ENCODE data around the gene MUC6.

Gene MUC6

GRCh38 chr11:1006762-1007161 lies 29.8 kb downstream of the MUC6 start:
- no peaks in the 10 kb centered on the region for H3K4me1 ChIP-seq (ENCODE audit: control insufficient read depth, low read depth, low read length)
- H3K27ac ChIP-seq (ENCODE audit: low read length), result no peak overlapping the region
- no peak overlapping the region for H3K9ac ChIP-seq (ENCODE audit: low read length)
- peaks cover 53% of the 10 kb centered on the region for H3K36me3 ChIP-seq (ENCODE audit: control insufficient read depth, low read depth, low read length)
- H3K9me3 ChIP-seq (ENCODE audit: control insufficient read depth, low read depth, low read length), result no peaks in the 10 kb centered on the region
- H3K4me3 ChIP-seq (ENCODE audit: low read length), result no peak overlapping the region
- no peaks in the 10 kb centered on the region for H3K27me3 ChIP-seq (ENCODE audit: control insufficient read depth, insufficient read depth, low read length)

GRCh38 chr11:1005928-1006327 lies 30.6 kb downstream of the MUC6 start:
- H3K4me3 ChIP-seq (ENCODE audit: low read length), result no peak overlapping the region
- no peak overlapping the region for H3K27ac ChIP-seq (ENCODE audit: low read length)
- no peaks in the 10 kb centered on the region for H3K4me1 ChIP-seq (ENCODE audit: control insufficient read depth, low read depth, low read length)
- no peak overlapping the region for H3K9ac ChIP-seq (ENCODE audit: low read length)
- H3K36me3 ChIP-seq (ENCODE audit: control insufficient read depth, low read depth, low read length), result peaks cover 46% of the 10 kb centered on the region
- H3K9me3 ChIP-seq (ENCODE audit: control insufficient read depth, low read depth, low read length), result no peaks in the 10 kb centered on the region
- H3K27me3 ChIP-seq (ENCODE audit: control insufficient read depth, insufficient read depth, low read length), result no peaks in the 10 kb centered on the region

GRCh38 chr11:1003159-1003558 lies 33.4 kb downstream of the MUC6 start:
- H3K36me3 ChIP-seq (ENCODE audit: control insufficient read depth, low read depth, low read length), result peaks cover 32% of the 10 kb centered on the region
- no peak overlapping the region for H3K4me3 ChIP-seq (ENCODE audit: low read length)
- H3K27me3 ChIP-seq (ENCODE audit: control insufficient read depth, insufficient read depth, low read length), result no peaks in the 10 kb centered on the region
- no peak overlapping the region for H3K9ac ChIP-seq (ENCODE audit: low read length)
- no peaks in the 10 kb centered on the region for H3K4me1 ChIP-seq (ENCODE audit: control insufficient read depth, low read depth, low read length)
- H3K27ac ChIP-seq (ENCODE audit: low read length), result no peak overlapping the region
- H3K9me3 ChIP-seq (ENCODE audit: control insufficient read depth, low read depth, low read length), result no peaks in the 10 kb centered on the region

- no peaks in the 10 kb centered on the region for H3K27me3 ChIP-seq (ENCODE audit: control insufficient read depth, insufficient read depth, low read length)
- no peaks in the 10 kb centered on the region for H3K4me1 ChIP-seq (ENCODE audit: control insufficient read depth, low read depth, low read length)
- no peak overlapping the region for H3K4me3 ChIP-seq (ENCODE audit: low read length)
- peaks cover 32% of the 10 kb centered on the region for H3K36me3 ChIP-seq (ENCODE audit: control insufficient read depth, low read depth, low read length)
- no peak overlapping the region for H3K27ac ChIP-seq (ENCODE audit: low read length)
- no peaks in the 10 kb centered on the region for H3K9me3 ChIP-seq (ENCODE audit: control insufficient read depth, low read depth, low read length)
- H3K9ac ChIP-seq (ENCODE audit: low read length), result no peak overlapping the region
Observed at GRCh38 chr11:1002406-1002984, 34.0 kb downstream of the MUC6 start.

GRCh38 chr11:1001617-1002405 lies 34.7 kb downstream of the MUC6 start:
- H3K27ac ChIP-seq (ENCODE audit: low read length), result no peak overlapping the region
- no peak overlapping the region for H3K4me3 ChIP-seq (ENCODE audit: low read length)
- no peaks in the 10 kb centered on the region for H3K9me3 ChIP-seq (ENCODE audit: control insufficient read depth, low read depth, low read length)
- H3K36me3 ChIP-seq (ENCODE audit: control insufficient read depth, low read depth, low read length), result peaks cover 29% of the 10 kb centered on the region
- H3K27me3 ChIP-seq (ENCODE audit: control insufficient read depth, insufficient read depth, low read length), result no peaks in the 10 kb centered on the region
- H3K4me1 ChIP-seq (ENCODE audit: control insufficient read depth, low read depth, low read length), result no peaks in the 10 kb centered on the region
- no peak overlapping the region for H3K9ac ChIP-seq (ENCODE audit: low read length)

GRCh38 chr11:1000357-1001278 lies 35.9 kb downstream of the MUC6 start:
- Histone ChIP-seq H3K27me3 (ENCODE audit: control insufficient read depth, insufficient read depth, low read length) (no peaks in the 10 kb centered on the region), H3K27ac (ENCODE audit: low read length) (no peak overlapping the region), H3K4me1 (ENCODE audit: control insufficient read depth, low read depth, low read length) (no peaks in the 10 kb centered on the region), H3K9me3 (ENCODE audit: control insufficient read depth, low read depth, low read length) (no peaks in the 10 kb centered on the region), H3K36me3 (ENCODE audit: control insufficient read depth, low read depth, low read length) (peaks cover 26% of the 10 kb centered on the region), H3K4me3 (ENCODE audit: low read length) (no peak overlapping the region), H3K9ac (ENCODE audit: low read length) (no peak overlapping the region)

- Histone ChIP-seq H3K27ac (ENCODE audit: low read length) (no peak overlapping the region), H3K36me3 (ENCODE audit: control insufficient read depth, low read depth, low read length) (peaks cover 20% of the 10 kb centered on the region), H3K4me3 (ENCODE audit: low read length) (no peak overlapping the region)
Observed at GRCh38 chr11:999009-999408, 37.5 kb downstream of the MUC6 start.

GRCh38 chr11:997907-998306 lies 38.6 kb downstream of the MUC6 start:
- Histone ChIP-seq H3K4me3 (ENCODE audit: low read length) (no peak overlapping the region), H3K4me1 (ENCODE audit: control insufficient read depth, low read depth, low read length) (no peaks in the 10 kb centered on the region), H3K27ac (ENCODE audit: low read length) (no peak overlapping the region), H3K36me3 (ENCODE audit: control insufficient read depth, low read depth, low read length) (peaks cover 18% of the 10 kb centered on the region), H3K9me3 (ENCODE audit: control insufficient read depth, low read depth, low read length) (no peaks in the 10 kb centered on the region), H3K27me3 (ENCODE audit: control insufficient read depth, insufficient read depth, low read length) (no peaks in the 10 kb centered on the region), H3K9ac (ENCODE audit: low read length) (no peak overlapping the region)

More at GRCh38 chr11:999009-999408, 37.5 kb downstream of the MUC6 start:
- H3K9ac ChIP-seq (ENCODE audit: low read length), result no peak overlapping the region
- no peaks in the 10 kb centered on the region for H3K9me3 ChIP-seq (ENCODE audit: control insufficient read depth, low read depth, low read length)
- H3K27me3 ChIP-seq (ENCODE audit: control insufficient read depth, insufficient read depth, low read length), result no peaks in the 10 kb centered on the region
- no peaks in the 10 kb centered on the region for H3K4me1 ChIP-seq (ENCODE audit: control insufficient read depth, low read depth, low read length)

GRCh38 chr11:996681-997080 lies 39.8 kb downstream of the MUC6 start:
- Histone ChIP-seq H3K27me3 (ENCODE audit: control insufficient read depth, insufficient read depth, low read length) (no peaks in the 10 kb centered on the region), H3K4me3 (ENCODE audit: low read length) (no peak overlapping the region), H3K9ac (ENCODE audit: low read length) (no peak overlapping the region), H3K27ac (ENCODE audit: low read length) (no peak overlapping the region), H3K4me1 (ENCODE audit: control insufficient read depth, low read depth, low read length) (no peaks in the 10 kb centered on the region), H3K36me3 (ENCODE audit: control insufficient read depth, low read depth, low read length) (peaks cover 21% of the 10 kb centered on the region), H3K9me3 (ENCODE audit: control insufficient read depth, low read depth, low read length) (no peaks in the 10 kb centered on the region)

GRCh38 chr11:995752-996420 lies 40.6 kb downstream of the MUC6 start:
- Histone ChIP-seq H3K9me3 (ENCODE audit: control insufficient read depth, low read depth, low read length) (no peaks in the 10 kb centered on the region), H3K4me3 (ENCODE audit: low read length) (no peak overlapping the region), H3K27me3 (ENCODE audit: control insufficient read depth, insufficient read depth, low read length) (no peaks in the 10 kb centered on the region), H3K9ac (ENCODE audit: low read length) (no peak overlapping the region), H3K4me1 (ENCODE audit: control insufficient read depth, low read depth, low read length) (no peaks in the 10 kb centered on the region), H3K36me3 (ENCODE audit: control insufficient read depth, low read depth, low read length) (peaks cover 20% of the 10 kb centered on the region), H3K27ac (ENCODE audit: low read length) (no peak overlapping the region)

Measured in iPS-18a (cell line).